HG03097 (cell line): ENCODE data around the gene SUPT6H.

Source experiments
- ATAC-seq: cut with Tn5 transposase; IDR thresholded peaks from one replicate; pipeline ENCODE4 v1.9.1; 2021; ENCODE audit not compliant: unreplicated experiment, low FRiP score

SUPT6H gene

DNA sequence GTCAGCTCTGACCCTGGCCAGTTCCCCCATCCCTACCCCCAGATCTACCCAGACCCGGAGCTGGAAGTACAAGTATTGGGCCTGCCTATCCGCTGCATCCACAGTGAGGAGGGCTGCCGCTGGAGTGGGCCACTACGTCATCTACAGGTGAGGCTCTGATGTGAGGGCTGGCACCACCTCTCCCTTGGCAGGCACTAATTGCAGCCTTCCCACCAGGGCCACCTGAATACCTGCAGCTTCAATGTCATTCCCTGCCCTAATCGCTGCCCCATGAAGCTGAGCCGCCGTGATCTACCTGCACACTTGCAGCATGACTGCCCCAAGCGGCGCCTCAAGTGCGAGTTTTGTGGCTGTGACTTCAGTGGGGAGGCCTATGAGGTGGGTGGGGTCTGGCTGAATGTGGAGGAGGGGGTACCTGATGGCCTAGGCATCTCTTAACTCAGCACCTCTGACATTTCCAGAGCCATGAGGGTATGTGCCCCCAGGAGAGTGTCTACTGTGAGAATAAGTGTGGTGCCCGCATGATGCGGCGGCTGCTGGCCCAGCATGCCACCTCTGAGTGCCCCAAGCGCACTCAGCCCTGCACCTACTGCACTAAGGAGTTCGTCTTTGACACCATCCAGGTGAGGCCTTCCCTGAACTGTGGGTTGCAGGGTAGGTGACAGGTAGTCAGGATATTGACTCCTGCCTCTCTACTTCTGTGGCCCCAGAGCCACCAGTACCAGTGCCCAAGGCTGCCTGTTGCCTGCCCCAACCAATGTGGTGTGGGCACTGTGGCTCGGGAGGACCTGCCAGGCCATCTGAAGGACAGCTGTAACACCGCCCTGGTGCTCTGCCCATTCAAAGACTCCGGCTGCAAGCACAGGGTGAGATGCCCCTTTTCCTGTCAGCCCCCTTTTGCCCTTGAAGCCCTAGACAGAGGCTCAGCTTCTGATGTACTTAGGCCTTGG is 86.1 kb downstream of the SUPT6H start:
- no peak for ATAC-seq

DNA sequence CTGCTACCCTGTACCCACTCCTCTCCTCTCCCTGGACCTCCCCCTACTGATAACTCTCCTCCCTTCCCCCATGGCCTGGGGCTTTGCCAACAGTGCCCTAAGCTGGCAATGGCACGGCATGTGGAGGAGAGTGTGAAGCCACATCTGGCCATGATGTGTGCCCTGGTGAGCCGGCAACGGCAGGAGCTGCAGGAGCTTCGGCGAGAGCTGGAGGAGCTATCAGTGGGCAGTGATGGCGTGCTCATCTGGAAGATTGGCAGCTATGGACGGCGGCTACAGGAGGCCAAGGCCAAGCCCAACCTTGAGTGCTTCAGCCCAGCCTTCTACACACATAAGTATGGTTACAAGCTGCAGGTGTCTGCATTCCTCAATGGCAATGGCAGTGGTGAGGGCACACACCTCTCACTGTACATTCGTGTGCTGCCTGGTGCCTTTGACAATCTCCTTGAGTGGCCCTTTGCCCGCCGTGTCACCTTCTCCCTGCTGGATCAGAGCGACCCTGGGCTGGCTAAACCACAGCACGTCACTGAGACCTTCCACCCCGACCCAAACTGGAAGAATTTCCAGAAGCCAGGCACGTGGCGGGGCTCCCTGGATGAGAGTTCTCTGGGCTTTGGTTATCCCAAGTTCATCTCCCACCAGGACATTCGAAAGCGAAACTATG is 87.0 kb downstream of the SUPT6H start:
- no peak for ATAC-seq

DNA sequence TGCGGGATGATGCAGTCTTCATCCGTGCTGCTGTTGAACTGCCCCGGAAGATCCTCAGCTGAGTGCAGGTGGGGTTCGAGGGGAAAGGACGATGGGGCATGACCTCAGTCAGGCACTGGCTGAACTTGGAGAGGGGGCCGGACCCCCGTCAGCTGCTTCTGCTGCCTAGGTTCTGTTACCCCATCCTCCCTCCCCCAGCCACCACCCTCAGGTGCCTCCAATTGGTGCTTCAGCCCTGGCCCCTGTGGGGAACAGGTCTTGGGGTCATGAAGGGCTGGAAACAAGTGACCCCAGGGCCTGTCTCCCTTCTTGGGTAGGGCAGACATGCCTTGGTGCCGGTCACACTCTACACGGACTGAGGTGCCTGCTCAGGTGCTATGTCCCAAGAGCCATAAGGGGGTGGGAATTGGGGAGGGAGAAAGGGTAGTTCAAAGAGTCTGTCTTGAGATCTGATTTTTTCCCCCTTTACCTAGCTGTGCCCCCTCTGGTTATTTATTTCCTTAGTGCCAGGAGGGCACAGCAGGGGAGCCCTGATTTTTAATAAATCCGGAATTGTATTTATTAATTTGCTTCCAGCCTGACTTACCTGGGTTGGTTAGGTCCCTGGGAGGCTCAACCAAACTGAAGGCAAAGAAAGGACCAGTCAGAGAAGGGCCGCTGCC is 87.6 kb downstream of the SUPT6H start:
- ATAC-seq, result no peak

DNA sequence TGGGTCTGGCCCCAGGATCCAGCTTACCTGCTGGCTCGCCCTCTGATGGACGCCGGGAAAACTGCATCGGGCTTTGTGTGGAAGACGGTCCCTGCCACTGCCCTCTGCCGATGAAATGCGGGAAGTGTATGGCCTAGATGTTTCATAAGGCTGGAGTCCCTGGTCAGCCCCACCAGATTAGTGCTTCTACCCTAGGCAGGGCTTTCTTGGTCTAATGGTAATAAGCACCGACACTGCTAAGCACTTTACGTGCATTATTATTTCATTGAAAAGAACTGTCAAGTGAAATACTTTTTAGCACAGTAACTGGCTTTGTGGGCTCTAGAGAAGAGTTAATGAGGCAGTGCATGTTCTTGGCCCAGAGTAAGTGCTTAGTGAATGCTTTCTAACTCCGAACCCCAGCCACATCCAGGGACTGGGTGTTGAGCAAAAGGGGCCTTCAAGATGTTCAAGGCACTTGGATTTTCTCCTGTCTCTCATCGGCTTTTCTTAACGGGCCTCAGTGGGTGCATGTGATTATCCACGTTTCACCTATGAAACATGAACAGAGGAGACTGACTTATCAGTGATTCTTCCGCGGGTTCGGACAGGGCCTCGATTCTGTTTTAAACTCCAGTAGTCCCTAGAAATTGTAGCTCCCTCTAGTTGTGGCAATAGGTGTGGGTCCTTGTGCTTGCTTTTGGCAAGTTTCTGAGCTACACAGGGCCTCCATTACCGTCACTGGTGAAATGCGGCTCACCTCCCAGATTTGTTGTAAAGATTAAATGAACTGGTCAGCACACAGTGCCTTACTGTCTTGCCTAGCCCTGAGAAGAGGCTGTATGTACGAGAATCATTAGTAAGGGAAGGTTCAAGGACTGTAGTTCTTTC is 88.4 kb downstream of the SUPT6H start:
- peak; percentile 63 for ATAC-seq

DNA sequence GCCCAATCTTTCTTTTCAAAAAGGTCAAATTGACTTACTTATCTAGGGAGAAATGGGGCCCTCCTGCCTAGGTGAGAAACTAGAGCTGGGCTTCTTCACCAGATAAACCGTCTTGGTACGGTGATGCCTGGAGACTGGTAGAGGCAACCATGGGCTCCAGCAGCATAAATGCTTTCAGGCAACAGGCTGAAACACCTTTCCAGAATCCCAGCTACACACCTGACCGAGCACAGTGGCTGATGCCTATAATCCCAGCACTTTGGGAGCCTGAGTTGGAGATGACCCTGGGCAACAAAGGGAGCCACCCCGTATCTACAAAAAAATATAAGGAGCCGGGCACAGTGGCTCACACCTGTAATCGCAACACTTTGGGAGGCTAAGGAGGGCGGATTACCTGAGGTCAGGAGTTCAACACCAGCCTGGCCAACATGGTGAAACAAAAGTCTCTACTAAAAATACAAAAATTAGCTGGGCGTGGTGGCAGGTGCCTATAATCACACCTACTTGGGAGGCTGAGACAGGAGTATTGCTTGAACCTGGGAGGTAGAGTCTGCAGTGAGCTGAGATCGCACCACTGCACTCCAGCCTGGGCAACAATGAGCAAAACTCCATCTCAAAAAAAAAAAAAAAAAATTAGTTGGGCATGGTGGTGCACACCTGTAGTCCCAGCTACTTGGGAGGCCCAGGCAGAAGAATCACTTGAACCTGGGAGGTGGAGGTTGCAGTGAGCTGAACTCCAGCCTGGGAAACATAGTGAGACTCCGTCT is 89.8 kb downstream of the SUPT6H start:
- ATAC-seq, result no peak
